Dedifferentiated amniotic fluid mesenchymal stem cell (primary cell): Measurements from ENCODE around the gene IDE.
"Not testable (repeated sequence)": the region's sequence is repeated elsewhere in the genome, so short reads cannot be mapped to it uniquely, and the experiment has no call there.

Experiments
- DNase-seq: peaks from one replicate; pipeline ENCODE4 v3.0.0-alpha.2; 2016; ENCODE audit errors: extremely low spot score

The IDE gene

GRCh38 chr10:92490387-92490786 is 83.5 kb downstream of the IDE start:
- no peak for DNase-seq

- no peak for DNase-seq
Measured at GRCh38 chr10:92486637-92487036, 87.3 kb downstream of the IDE start.

- no peak for DNase-seq
Measured at GRCh38 chr10:92483539-92483938, 90.4 kb downstream of the IDE start.

- DNase-seq, result no peak
Measured at GRCh38 chr10:92480413-92480812, 93.5 kb downstream of the IDE start.

- DNase-seq, result no peak
Measured at GRCh38 chr10:92479547-92479946, 94.3 kb downstream of the IDE start.

GRCh38 chr10:92478536-92478935 is 95.4 kb downstream of the IDE start:
- DNase-seq, result no peak

GRCh38 chr10:92475357-92475868 is 98.5 kb downstream of the IDE start:
- no peak for DNase-seq

GRCh38 chr10:92470026-92470425 is 103.9 kb downstream of the IDE start:
- DNase-seq, result no peak

- DNase-seq, result no peak
Measured at GRCh38 chr10:92464364-92464763, 109.5 kb downstream of the IDE start.

- no peak for DNase-seq
Measured at GRCh38 chr10:92463582-92463981, 110.3 kb downstream of the IDE start.

GRCh38 chr10:92454955-92455354 is 118.9 kb downstream of the IDE start:
- not testable (repeated sequence) for DNase-seq

- no peak for DNase-seq
Measured at GRCh38 chr10:92452313-92452712, 121.6 kb downstream of the IDE start.

- DNase-seq, result no peak
Measured at GRCh38 chr10:92451431-92451830, 122.5 kb downstream of the IDE start.

- DNase-seq, result no peak
Measured at GRCh38 chr10:92450896-92451295, 123.0 kb downstream of the IDE start.

- DNase-seq, result no peak
Measured at GRCh38 chr10:92440578-92440977, 133.3 kb downstream of the IDE start.

GRCh38 chr10:92438220-92438619 is 135.7 kb downstream of the IDE start:
- DNase-seq, result no peak

- DNase-seq, result no peak
Measured at GRCh38 chr10:92436611-92437010, 137.3 kb downstream of the IDE start.

GRCh38 chr10:92436065-92436464 is 137.8 kb downstream of the IDE start:
- not testable (repeated sequence) for DNase-seq

GRCh38 chr10:92434385-92434784 is 139.5 kb downstream of the IDE start:
- no peak for DNase-seq

- DNase-seq, result no peak
Measured at GRCh38 chr10:92432596-92432995, 141.3 kb downstream of the IDE start.

- DNase-seq, result no peak
Measured at GRCh38 chr10:92430103-92430502, 143.8 kb downstream of the IDE start.

- no peak for DNase-seq
Measured at GRCh38 chr10:92421550-92421949, 152.3 kb downstream of the IDE start.

GRCh38 chr10:92420546-92421275 is 153.2 kb downstream of the IDE start:
- no peak for DNase-seq
